ENCODE measurements around the gene ULK2. TPM values are rescaled to one million over a fixed set of nuclear protein-coding genes. Genes with fewer than 3 reads are reported as not detected.

Gene ULK2
- total and polyA plus RNA-seq, 10 of the 15 experiments (the other 5 are each of a cell fraction or from before 2014, with no cell fraction given) = 0.29 to 5.3 (median 1.6) TPM

- ChIA-PET RAD21 (ENCODE audit: unreplicated experiment) (no interaction called here), SMC1A (ENCODE audit: uncharacterized antibody, unreplicated experiment) (no interaction called here), POLR2A (no interaction called here), CTCF (no interaction called here)
- no peak overlapping the region for H3K4me3 ChIP-seq
- no peak overlapping the region for H3K27ac ChIP-seq (ENCODE audit: control insufficient read depth, insufficient read depth)
- FAIRE-seq (no peak), ATAC-seq (no peak), DNase-seq (ENCODE audit: low read depth, low spot score) (no peak)
- H3K4me2 ChIP-seq (ENCODE audit: control insufficient read depth, insufficient read depth) = no peak overlapping the region
- H3K79me2 ChIP-seq (ENCODE audit: control insufficient read depth, insufficient read depth, low read length) = no peaks in the 10 kb centered on the region
- no peaks in the 10 kb centered on the region for H4K20me1 ChIP-seq (ENCODE audit: control insufficient read depth, insufficient read depth)
- no TSS peak for BruUV-seq (replicated peaks)
- no peaks in the 10 kb centered on the region for H3K9me3 ChIP-seq (replicated peaks; ENCODE audit: control insufficient read depth, insufficient read depth, low read length)
- no peak for TF ChIP-seq EZH2 (IDR thresholded peaks at IDR 0.05; ENCODE audit: borderline replicate concordance, control insufficient read depth, low read depth, low read length)
- TF ChIP-seq IRF4 (IDR thresholded peaks at IDR 0.05; ENCODE audit: low read depth, low read length) = no peak
- TF ChIP-seq, protein P1, sequence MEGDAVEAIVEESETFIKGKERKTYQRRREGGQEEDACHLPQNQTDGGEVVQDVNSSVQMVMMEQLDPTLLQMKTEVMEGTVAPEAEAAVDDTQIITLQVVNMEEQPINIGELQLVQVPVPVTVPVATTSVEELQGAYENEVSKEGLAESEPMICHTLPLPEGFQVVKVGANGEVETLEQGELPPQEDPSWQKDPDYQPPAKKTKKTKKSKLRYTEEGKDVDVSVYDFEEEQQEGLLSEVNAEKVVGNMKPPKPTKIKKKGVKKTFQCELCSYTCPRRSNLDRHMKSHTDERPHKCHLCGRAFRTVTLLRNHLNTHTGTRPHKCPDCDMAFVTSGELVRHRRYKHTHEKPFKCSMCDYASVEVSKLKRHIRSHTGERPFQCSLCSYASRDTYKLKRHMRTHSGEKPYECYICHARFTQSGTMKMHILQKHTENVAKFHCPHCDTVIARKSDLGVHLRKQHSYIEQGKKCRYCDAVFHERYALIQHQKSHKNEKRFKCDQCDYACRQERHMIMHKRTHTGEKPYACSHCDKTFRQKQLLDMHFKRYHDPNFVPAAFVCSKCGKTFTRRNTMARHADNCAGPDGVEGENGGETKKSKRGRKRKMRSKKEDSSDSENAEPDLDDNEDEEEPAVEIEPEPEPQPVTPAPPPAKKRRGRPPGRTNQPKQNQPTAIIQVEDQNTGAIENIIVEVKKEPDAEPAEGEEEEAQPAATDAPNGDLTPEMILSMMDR (IDR thresholded peaks at IDR 0.05 in 2 of 3, conservative IDR thresholded peaks at IDR 0.05 in 1 of 3; ENCODE audit: control insufficient read depth in 2 of 3, extremely low read depth in 1 of 3, insufficient read depth in 1 of 3, low read depth in 3 of 3, low read length in 3 of 3) = no peak
- TF ChIP-seq TCF7 (IDR thresholded peaks at IDR 0.05; ENCODE audit: borderline replicate concordance) = no peak
- no peak for TF ChIP-seq BACH1 (IDR thresholded peaks at IDR 0.05; ENCODE audit: borderline replicate concordance)
- no peak for TF ChIP-seq ZZZ3 (IDR thresholded peaks at IDR 0.05; ENCODE audit: control insufficient read depth, insufficient read length, low read depth)
- TF ChIP-seq, protein P2, sequence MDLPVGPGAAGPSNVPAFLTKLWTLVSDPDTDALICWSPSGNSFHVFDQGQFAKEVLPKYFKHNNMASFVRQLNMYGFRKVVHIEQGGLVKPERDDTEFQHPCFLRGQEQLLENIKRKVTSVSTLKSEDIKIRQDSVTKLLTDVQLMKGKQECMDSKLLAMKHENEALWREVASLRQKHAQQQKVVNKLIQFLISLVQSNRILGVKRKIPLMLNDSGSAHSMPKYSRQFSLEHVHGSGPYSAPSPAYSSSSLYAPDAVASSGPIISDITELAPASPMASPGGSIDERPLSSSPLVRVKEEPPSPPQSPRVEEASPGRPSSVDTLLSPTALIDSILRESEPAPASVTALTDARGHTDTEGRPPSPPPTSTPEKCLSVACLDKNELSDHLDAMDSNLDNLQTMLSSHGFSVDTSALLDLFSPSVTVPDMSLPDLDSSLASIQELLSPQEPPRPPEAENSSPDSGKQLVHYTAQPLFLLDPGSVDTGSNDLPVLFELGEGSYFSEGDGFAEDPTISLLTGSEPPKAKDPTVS (IDR thresholded peaks at IDR 0.05; ENCODE audit: low read depth, low read length) = no peak
- no peak for TF ChIP-seq ZNF687 (IDR thresholded peaks at IDR 0.05)
- no peak for TF ChIP-seq GATAD2B (conservative IDR thresholded peaks at IDR 0.05; ENCODE audit: low read depth)
- TF ChIP-seq MEF2A (IDR thresholded peaks at IDR 0.05; ENCODE audit: insufficient read depth, low read depth, low read length) = no peak
- no peak for TF ChIP-seq FOS (IDR thresholded peaks at IDR 0.05; ENCODE audit: borderline replicate concordance, extremely low read depth, insufficient read length)
- intact Hi-C loops (cut with micrococcal nuclease; ENCODE audit: unreplicated experiment) = no loop called here
- no peaks in the 10 kb centered on the region for H3K4me1 ChIP-seq (ENCODE audit: control insufficient read depth, insufficient read depth, low read length)
- H3K9ac ChIP-seq (ENCODE audit: control insufficient read depth, insufficient read depth, low read length) = no peak overlapping the region
- H3K27me3 ChIP-seq (replicated peaks in 1 of 2; ENCODE audit: control insufficient read depth in 2 of 2, insufficient read depth in 2 of 2, low read length in 1 of 2) = no peaks in the 10 kb centered on the region
- no peak overlapping the region for H2AFZ ChIP-seq (ENCODE audit: control insufficient read depth, low read depth, low read length)
- H3K36me3 ChIP-seq (ENCODE audit: control insufficient read depth in 2 of 2, insufficient read depth in 2 of 2, low read length in 1 of 2) = no peaks in the 10 kb centered on the region
- 31% methylated on average over 15 of the region's 15 CpGs for WGBS (ENCODE audit: insufficient coverage, insufficient replicate concordance, low lambda C conversion rate, missing lambda C conversion rate)
- in situ Hi-C loops (cut with MboI) = no loop called here
These were observed 130.2 kb downstream of the ULK2 start for GRCh38 chr17:19737305-19738072.
